ENCODE measurements around the gene SORCS2. TPM values are rescaled to one million over a fixed set of nuclear protein-coding genes. Genes with fewer than 3 reads are reported as not detected.

Gene SORCS2
- total RNA-seq, 4 donors from 2014 or later = 0.07 to 1.2 (median 0.11) TPM

GRCh38 chr4:7171191-7171900 lies 21.0 kb upstream of the SORCS2 start:
- no peaks in the 10 kb centered on the region for H3K9me3 ChIP-seq
- no peak overlapping the region for H3K4me3 ChIP-seq
- ATAC-seq (no peak), DNase-seq (no peak)
- no peak overlapping the region for H3K27ac ChIP-seq
- TF ChIP-seq CTCF (IDR thresholded peaks at IDR 0.05 in 4 of 5, conservative IDR thresholded peaks at IDR 0.05 in 1 of 5) = no peak
- TF ChIP-seq POLR2A (IDR thresholded peaks at IDR 0.05) = no peak
- in situ Hi-C loops (cut with MboI; ENCODE audit: low sequenced_read_pairs in 4 of 4) (no loop called here), intact Hi-C loops (cut with DNase I; ENCODE audit: low total_unique reads) (no loop called here)
- no peaks in the 10 kb centered on the region for H3K4me1 ChIP-seq
- no peaks in the 10 kb centered on the region for H3K27me3 ChIP-seq
- H3K36me3 ChIP-seq = no peaks in the 10 kb centered on the region

GRCh38 chr4:7172508-7172907 lies 19.8 kb upstream of the SORCS2 start:
- no peaks in the 10 kb centered on the region for H3K4me1 ChIP-seq
- no peak overlapping the region for H3K27ac ChIP-seq
- DNase-seq (peak in 1 of 2 donors; percentile 1), ATAC-seq (no peak)
- intact Hi-C loops (cut with DNase I; ENCODE audit: low total_unique reads) (no loop called here), in situ Hi-C loops (cut with MboI; ENCODE audit: low sequenced_read_pairs in 4 of 4) (no loop called here)
- H3K9me3 ChIP-seq = no peaks in the 10 kb centered on the region
- no peaks in the 10 kb centered on the region for H3K27me3 ChIP-seq
- H3K36me3 ChIP-seq = no peaks in the 10 kb centered on the region
- H3K4me3 ChIP-seq = no peak overlapping the region
- TF ChIP-seq POLR2A (IDR thresholded peaks at IDR 0.05) (no peak), CTCF (IDR thresholded peaks at IDR 0.05 in 4 of 5, conservative IDR thresholded peaks at IDR 0.05 in 1 of 5) (no peak)

GRCh38 chr4:7172946-7173345 lies 19.4 kb upstream of the SORCS2 start:
- Histone ChIP-seq H3K4me3 (no peak overlapping the region), H3K36me3 (no peaks in the 10 kb centered on the region), H3K4me1 (no peaks in the 10 kb centered on the region), H3K9me3 (no peaks in the 10 kb centered on the region), H3K27me3 (no peaks in the 10 kb centered on the region), H3K27ac (no peak overlapping the region)
- no peak for ATAC-seq
- no peak for TF ChIP-seq CTCF (IDR thresholded peaks at IDR 0.05 in 4 of 5, conservative IDR thresholded peaks at IDR 0.05 in 1 of 5)
- TF ChIP-seq POLR2A (IDR thresholded peaks at IDR 0.05) = no peak
- intact Hi-C loops (cut with DNase I; ENCODE audit: low total_unique reads) = no loop called here
- peak in 1 of 2 donors; percentile 10 for DNase-seq
- in situ Hi-C loops (cut with MboI; ENCODE audit: low sequenced_read_pairs in 4 of 4) = no loop called here

- Histone ChIP-seq H3K9me3 (peaks cover 0 to under 1% (median 0%) of the 10 kb centered on the region in 3 donors), H3K27ac (no peak overlapping the region), H3K4me3 (no peak overlapping the region), H3K27me3 (no peaks in the 10 kb centered on the region), H3K36me3 (no peaks in the 10 kb centered on the region), H3K4me1 (no peaks in the 10 kb centered on the region)
- ATAC-seq (no peak), DNase-seq (no peak)
- intact Hi-C loops (cut with DNase I; ENCODE audit: low total_unique reads) (no loop called here), in situ Hi-C loops (cut with MboI; ENCODE audit: low sequenced_read_pairs in 4 of 4) (no loop called here)
- TF ChIP-seq CTCF (IDR thresholded peaks at IDR 0.05 in 4 of 5, conservative IDR thresholded peaks at IDR 0.05 in 1 of 5) = no peak
- TF ChIP-seq POLR2A (IDR thresholded peaks at IDR 0.05) = no peak
Measured at GRCh38 chr4:7173841-7174449, 18.4 kb upstream of the SORCS2 start.

Data from gastrocnemius medialis (tissue), 4 donors.